Cardiac atrium fibroblast (primary cell): ENCODE data around the gene CRX. TPM values are rescaled to one million over a fixed set of nuclear protein-coding genes. Genes with fewer than 3 reads are reported as not detected.

Source experiments
- total RNA-seq: library from RNA; depleted of rRNA; stranded (reverse); fragments of >200 nt; gene quantifications from 2 replicates; pipeline ENCODE4 v1.2.3, GENCODE V29; 2015

Gene CRX
- total RNA-seq, result not detected in 2 replicates

GRCh38 chr19:47821460-47822020 lies at the start of gene CRX:
TSS of gene CRX (plus strand) at chr19:47821937. CDS start at chr19:47834444, 12,507 bp downstream.

DNA sequence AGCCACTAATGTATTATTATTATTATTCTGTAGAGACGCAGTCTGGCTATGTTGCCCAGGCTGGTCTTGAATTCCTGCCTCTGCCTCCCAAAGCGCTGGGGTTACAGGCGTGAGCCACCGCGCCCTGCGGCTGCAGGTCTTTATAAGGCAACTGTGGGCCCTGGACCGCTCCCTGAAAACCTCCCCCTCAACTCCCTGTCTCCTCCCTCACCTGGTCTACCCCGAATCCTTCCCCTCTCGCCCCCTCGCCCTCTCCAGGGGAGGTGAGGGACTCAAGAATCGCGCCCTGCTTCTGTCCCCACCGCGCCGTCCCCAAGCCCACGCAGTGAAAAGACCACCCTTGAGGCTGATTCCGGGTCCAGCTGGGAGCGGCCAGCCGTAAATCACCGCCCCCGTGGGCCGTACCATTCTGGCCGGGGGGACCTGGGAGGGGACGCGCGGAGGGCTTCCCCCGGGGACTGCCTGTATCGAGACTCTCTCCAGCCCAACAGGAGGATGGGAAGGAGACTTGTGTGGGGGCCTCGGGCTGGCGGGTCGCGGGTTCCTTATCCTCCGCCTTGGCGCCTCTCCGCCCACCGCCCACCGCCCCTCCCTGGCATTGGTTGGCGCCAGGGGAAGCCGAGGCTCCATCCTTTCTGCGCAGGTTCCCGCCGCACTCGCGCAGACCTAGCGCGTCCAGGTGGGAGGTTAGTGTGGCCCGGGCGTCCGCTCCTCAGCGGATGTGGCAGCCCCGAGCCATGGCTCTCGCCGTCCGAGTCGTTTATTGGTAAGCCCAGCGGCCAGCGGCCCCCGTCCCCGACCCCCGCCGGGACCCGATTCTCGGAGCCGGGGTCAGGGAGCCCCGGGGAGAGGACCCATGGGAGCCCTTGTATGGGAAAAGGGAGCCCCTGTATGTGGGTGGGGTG lies 43.4 kb upstream of the CRX start, which contains the start of gene SELENOW:
Gene SELENOW (plus strand): TSS at position 655 of the 905 bp plus-strand sequence. CDS start 83 bp downstream, at position 738.

DNA sequence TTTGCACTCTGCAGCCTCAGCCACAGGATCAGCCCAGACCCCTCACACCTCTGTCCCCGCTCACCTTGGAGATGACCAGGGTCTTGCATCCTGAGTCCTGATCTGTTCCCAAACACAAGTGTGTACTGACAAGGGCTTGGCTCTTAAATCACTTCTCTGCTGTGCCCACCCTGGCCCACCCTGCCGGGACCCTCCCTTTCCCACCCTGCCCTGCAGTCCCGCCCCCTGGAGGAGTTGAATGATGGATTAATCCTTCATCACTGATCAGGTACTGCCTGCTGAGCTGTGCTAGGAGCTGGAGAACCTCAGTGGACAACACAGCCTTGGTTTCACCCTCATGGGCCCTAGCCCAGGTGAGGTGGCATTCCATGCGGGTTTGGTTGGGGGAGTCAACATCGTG lies 17.3 kb upstream of the CRX start, which contains the start of gene TPRX1:
Gene TPRX1 (minus strand): TSS at position 101 of the 400 bp plus-strand sequence. CDS start 12 bp downstream, at position 89.

GRCh38 chr19:47858646-47859285 lies 37.0 kb downstream of the CRX start, which contains the start of gene TPRX2:
TSS of gene TPRX2 (plus strand) at chr19:47859235. CDS start at chr19:47859247, 12 bp downstream.

DNA sequence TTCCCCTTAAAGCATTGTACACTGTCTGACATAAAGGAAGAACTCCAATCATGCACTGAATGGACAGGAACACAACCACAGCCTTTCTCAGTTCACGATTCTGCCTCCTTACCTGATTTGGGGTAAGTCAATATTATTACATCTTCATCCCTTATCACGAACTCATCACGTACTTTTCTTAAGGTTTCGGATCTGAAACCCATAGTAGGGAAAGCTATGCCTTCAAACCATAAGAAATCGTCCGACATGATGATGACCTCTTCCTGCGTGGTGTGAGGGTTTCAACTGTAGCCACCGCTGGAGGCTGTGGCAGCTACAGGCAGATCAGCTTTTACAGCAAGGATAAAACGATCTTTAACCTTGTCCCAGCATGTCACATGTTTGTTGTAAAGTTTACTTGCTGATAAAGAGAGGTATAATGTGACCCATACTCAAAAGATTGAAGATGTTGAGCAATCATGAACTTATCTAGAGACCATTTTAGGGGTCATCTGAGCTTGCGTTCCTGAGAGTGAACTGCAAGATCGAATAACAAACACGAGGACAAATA lies 64.3 kb downstream of the CRX start, which contains the start of gene SULT2A1:
Gene SULT2A1 (minus strand): TSS at position 306 of the 550 bp plus-strand sequence. CDS start 58 bp downstream, at position 248.

Other genes starting within 250 kb of the CRX start
- gene ZNF541, start 248.8 kb upstream of the CRX start, total RNA-seq, result under 0.01 and 1.1 TPM in 2 replicates
- gene BICRA, start 212.8 kb upstream of the CRX start, total RNA-seq, result 1.1 and 1.3 TPM in 2 replicates
- gene EHD2, start 108.5 kb upstream of the CRX start, total RNA-seq, result 261 and 300 TPM in 2 replicates
- 167 and 243 TPM in 2 replicates for gene NOP53, start 76.4 kb upstream of the CRX start, total RNA-seq
- gene SELENOW, start 43.2 kb upstream of the CRX start, total RNA-seq, result 400 and 424 TPM in 2 replicates
- gene TPRX1, start 17.4 kb upstream of the CRX start, total RNA-seq, result not detected in 2 replicates
- gene TPRX2, start 37.3 kb downstream of the CRX start, total RNA-seq, result not detected in 2 replicates
- gene SULT2A1, start 64.4 kb downstream of the CRX start, total RNA-seq, result not detected in 2 replicates
- gene BSPH1, start 170.2 kb downstream of the CRX start, total RNA-seq, result not detected in 2 replicates
- gene ELSPBP1, start 172.7 kb downstream of the CRX start, total RNA-seq, result not detected in 2 replicates
- not detected in 2 replicates for gene CABP5, start 222.1 kb downstream of the CRX start, total RNA-seq